ENCODE data around the gene ATP4B.

DNA sequence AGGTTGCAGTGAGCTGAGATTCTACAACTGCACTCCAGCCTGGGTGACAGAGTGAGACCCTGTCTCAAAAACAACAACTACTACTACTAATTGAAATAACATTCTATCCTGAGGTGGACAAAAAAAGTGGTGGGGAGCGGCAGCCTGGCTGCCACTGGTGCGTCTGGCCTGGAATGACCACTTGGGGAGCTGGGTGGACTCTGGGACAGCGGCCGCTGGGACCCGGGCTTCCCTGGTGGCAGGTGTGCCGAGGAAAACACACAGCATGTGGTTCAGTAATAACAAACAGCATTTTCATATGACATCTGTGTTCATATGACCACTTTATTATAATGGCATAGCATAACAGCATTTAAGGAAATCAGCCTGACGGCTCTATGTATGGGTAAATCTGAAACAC lies 39.5 kb downstream of the ATP4B start:
- TF ChIP-seq, protein P1, sequence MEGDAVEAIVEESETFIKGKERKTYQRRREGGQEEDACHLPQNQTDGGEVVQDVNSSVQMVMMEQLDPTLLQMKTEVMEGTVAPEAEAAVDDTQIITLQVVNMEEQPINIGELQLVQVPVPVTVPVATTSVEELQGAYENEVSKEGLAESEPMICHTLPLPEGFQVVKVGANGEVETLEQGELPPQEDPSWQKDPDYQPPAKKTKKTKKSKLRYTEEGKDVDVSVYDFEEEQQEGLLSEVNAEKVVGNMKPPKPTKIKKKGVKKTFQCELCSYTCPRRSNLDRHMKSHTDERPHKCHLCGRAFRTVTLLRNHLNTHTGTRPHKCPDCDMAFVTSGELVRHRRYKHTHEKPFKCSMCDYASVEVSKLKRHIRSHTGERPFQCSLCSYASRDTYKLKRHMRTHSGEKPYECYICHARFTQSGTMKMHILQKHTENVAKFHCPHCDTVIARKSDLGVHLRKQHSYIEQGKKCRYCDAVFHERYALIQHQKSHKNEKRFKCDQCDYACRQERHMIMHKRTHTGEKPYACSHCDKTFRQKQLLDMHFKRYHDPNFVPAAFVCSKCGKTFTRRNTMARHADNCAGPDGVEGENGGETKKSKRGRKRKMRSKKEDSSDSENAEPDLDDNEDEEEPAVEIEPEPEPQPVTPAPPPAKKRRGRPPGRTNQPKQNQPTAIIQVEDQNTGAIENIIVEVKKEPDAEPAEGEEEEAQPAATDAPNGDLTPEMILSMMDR (conservative IDR thresholded peaks at IDR 0.05; ENCODE audit: low read length): no peak
- TF ChIP-seq EZH2phosphoT487 (IDR thresholded peaks at IDR 0.05; ENCODE audit: borderline replicate concordance, low read depth, low read length): no peak
